A204.1 (cell line): ENCODE results near the gene BEGAIN.
"Not testable (repeated sequence)": the region's sequence is repeated elsewhere in the genome, so short reads cannot be mapped to it uniquely, and the experiment has no call there.

Experiments used
- FAIRE-seq: peaks from 2 replicates; lab custom pipeline; 2012; peaks lifted over from hg19 to GRCh38; lab: Jason Lieb, UNC

Gene BEGAIN

DNA sequence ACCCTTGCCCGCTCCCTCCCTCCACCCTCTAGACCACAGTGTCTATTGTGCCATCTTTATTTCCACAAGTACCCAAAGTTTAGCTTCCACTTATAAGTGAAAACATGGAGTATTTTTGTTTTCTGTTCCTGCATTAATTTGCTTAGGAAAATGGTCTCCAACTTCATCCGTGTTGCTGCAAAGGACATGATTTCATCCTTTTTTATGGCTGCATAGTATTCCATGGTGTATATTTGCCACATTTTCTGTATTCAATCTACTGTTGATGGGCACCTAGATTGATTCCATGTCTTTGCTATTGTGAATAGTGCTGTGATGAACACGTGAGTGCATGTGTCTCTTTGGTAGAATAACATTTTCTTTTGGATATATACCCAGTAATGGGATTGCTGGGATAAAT is 81.2 kb downstream of the BEGAIN start:
- FAIRE-seq, result not testable (repeated sequence)

- no peak for FAIRE-seq
These were observed 82.7 kb downstream of the BEGAIN start for GRCh38 chr14:100504372-100505078.

DNA sequence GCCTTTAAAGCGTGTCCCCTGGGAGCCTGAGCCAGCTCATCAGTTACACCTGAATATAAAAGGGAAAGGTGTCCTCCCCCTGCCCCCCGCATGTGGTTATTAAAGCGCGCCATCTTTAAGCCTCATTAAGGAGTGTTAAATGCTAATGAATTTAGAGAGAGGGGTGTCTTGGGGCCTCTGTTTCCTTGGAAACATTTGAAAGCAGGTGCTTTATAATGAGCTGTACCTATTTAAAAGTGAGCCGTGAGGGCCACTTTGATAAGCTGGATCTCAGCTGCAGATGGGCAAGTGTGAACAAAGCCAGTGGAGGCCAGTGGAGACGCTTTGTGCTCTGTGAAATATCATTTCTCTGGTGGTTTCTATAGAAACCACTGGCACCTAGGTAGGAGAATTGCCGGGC is 84.0 kb downstream of the BEGAIN start:
- no peak for FAIRE-seq

- FAIRE-seq, result no peak
These were observed 84.5 kb downstream of the BEGAIN start for GRCh38 chr14:100502622-100503220.

DNA sequence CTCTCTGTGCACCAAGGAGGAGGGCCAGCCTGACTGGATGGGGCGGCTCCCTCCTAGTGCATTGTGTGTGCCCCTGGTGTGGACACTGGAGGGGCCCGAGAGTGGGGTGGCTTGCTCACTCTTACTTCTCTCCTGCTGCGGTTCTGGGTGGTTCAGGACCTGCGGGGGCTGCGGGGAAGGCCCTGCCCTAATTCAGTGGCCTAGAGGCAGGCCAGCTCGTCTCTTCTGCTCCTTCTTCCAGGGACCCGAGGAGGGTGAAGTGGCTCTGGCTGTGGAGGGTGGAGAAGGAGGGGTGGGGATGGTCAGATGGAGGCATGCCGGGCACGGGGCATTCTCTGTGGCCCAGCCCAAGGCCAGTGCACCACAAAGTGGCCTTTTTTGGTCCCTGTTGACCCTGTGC is 87.1 kb downstream of the BEGAIN start:
- FAIRE-seq, result no peak

DNA sequence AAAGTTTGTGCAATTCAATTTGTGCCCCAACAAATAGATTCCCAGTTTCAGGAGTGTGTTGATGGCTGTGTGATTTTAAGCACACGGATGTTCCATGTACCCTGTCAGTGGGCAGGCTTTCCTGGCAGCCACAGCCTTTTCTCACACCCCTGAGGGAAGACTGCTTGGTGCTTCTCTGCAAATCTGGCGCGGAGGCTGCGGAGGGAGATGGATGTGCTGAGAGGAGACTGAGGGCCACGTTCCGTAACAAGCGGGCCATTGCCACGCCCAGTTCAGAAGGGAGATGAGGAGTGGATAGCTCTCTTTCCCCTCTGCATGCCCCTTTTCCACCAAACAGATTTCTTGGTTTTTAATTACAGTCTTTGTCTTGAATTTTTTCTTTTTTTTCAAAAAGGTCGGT is 89.1 kb downstream of the BEGAIN start:
- FAIRE-seq, result no peak

GRCh38 chr14:100495917-100496316 is 91.3 kb downstream of the BEGAIN start:
- FAIRE-seq, result no peak

GRCh38 chr14:100494645-100495044 is 92.6 kb downstream of the BEGAIN start:
- FAIRE-seq, result no peak

- no peak for FAIRE-seq
These were observed 97.0 kb downstream of the BEGAIN start for GRCh38 chr14:100490252-100490651.

DNA sequence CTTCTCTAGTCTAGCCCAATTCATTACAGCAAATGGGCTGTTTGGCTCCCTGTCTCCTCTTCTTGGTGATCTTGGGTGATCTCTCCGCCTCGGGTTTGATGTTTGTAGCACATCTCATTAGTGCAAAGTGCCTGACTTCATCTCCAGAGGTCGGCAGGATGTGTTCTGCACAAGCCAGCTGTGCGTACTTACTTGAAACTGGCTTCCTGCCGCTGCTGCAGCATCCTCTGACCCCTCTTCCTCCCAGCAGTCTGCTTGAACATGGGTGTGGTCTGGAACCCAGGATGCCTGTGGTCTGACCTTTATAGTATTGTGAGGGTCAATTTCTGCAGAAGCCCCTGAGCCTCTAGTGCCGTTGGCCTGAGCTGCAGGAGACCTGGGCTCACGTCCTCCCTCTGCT is 99.2 kb downstream of the BEGAIN start:
- no peak for FAIRE-seq

DNA sequence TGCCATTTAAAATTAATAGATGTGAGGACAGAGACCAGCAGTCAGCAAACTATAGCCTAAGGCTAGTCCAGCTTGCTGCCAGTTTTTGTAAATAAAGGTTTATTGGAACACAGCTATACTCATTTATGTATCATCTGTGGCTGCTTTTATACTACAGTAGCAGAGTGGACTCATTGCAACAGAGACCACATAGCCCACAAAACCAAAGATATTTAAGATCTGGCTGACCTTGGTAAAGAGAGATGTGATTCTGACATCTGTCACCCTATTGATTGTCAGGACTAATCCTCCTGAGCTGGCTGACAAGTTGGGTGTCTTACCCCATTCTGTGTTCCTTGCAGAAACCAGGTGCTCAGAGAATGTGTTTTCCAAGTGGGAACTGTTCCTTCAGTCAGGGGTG is 99.9 kb downstream of the BEGAIN start:
- FAIRE-seq, result no peak
